ENCODE data around the gene ABCC8.

The ABCC8 gene

GRCh38 chr11:17343257-17343656, 133.4 kb downstream of the ABCC8 start:
- H3K4me3 ChIP-seq (ENCODE audit: low read depth, low read length) = no peak overlapping the region
- no peak for DNase-seq (ENCODE audit: low read depth)

More at GRCh38 chr11:17343257-17343656, 133.4 kb downstream of the ABCC8 start:
- TF ChIP-seq, protein P1, sequence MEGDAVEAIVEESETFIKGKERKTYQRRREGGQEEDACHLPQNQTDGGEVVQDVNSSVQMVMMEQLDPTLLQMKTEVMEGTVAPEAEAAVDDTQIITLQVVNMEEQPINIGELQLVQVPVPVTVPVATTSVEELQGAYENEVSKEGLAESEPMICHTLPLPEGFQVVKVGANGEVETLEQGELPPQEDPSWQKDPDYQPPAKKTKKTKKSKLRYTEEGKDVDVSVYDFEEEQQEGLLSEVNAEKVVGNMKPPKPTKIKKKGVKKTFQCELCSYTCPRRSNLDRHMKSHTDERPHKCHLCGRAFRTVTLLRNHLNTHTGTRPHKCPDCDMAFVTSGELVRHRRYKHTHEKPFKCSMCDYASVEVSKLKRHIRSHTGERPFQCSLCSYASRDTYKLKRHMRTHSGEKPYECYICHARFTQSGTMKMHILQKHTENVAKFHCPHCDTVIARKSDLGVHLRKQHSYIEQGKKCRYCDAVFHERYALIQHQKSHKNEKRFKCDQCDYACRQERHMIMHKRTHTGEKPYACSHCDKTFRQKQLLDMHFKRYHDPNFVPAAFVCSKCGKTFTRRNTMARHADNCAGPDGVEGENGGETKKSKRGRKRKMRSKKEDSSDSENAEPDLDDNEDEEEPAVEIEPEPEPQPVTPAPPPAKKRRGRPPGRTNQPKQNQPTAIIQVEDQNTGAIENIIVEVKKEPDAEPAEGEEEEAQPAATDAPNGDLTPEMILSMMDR (IDR thresholded peaks at IDR 0.05; ENCODE audit: low read depth, low read length, missing control alignments) = no peak
